ENCODE measurements around the gene CBX6. TPM values are rescaled to one million over a fixed set of nuclear protein-coding genes. Genes with fewer than 3 reads are reported as not detected.
A peak's percentile ranks its signal among the peaks of the same experiment; 100 is the strongest.

CBX6 gene
- total and polyA plus RNA-seq, 5 donors: 27.0 to 65.9 (median 56.3) TPM

- WGBS: 79% methylated on average over 1 of the region's 1 CpG
- no peak for DNase-seq
Observed at GRCh38 chr22:38846412-38846811, 25.6 kb downstream of the CBX6 start.

DNA sequence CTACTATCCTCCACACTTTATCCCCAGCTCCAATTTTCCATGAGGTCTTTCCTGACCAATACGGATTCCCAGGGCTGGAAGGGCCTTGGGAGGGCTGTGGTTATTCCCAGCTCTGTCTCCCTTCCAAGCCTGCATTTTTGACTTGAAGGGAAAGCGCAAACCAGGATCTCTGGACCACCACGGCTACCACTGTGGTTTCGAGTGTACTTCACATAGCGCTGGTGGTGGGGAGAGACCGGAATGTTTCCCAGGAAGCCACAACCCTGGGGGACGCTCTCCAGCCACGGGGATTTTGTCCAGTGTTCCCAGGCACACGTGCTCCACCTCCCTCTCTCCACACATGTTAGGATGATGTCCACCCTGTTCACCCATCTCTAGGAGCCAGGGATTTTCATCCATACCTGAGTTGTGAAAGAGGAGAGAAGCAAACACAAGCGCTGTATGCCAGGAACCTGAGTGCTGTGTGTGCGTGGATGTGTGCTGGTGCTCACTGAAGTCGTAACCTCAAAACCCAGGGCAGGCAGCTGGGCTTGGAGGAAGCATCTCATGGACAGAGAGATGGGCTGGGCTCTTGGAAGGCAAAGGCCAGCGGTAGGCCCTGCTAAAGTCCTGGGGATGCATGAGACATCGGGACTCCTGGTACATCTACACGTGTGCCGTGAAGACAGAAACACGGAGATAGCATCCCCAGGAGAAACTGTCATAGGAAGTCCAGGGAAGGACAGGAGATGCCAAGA, 26.8 kb downstream of the CBX6 start:
- ATAC-seq (no peak), DNase-seq (peak in 1 of 3 donors; percentile 23)
- Histone ChIP-seq H3K4me1 (ENCODE audit: control insufficient read depth, insufficient read depth, low read length) (no peaks in the 10 kb centered on the region), H3K4me3 (ENCODE audit: low read length) (no peak overlapping the region), H3K27ac (ENCODE audit: low read length) (no peak overlapping the region), H3K9me3 (ENCODE audit: control insufficient read depth, low read length) (no peaks in the 10 kb centered on the region), H3K27me3 (ENCODE audit: control insufficient read depth, insufficient read depth) (no peaks in the 10 kb centered on the region)
- 56% methylated on average over 17 of the region's 17 CpGs for WGBS
- intact Hi-C loops (cut with DNase I): loop anchor here in 1 of 4 donors (10.0 kb wide), 1 partner anchor 70 kb away; no protein-coding TSS in a partner anchor

More at GRCh38 chr22:38846412-38846811, 25.6 kb downstream of the CBX6 start:
- H3K27ac ChIP-seq (ENCODE audit: low read length): no peak overlapping the region
- no peaks in the 10 kb centered on the region for H3K9me3 ChIP-seq (ENCODE audit: control insufficient read depth, low read length)
- no peak for ATAC-seq
- no peaks in the 10 kb centered on the region for H3K27me3 ChIP-seq (ENCODE audit: control insufficient read depth, insufficient read depth)
- no peak overlapping the region for H3K4me3 ChIP-seq (ENCODE audit: low read length)
- intact Hi-C loops (cut with DNase I): loop anchor here in 1 of 4 donors (10.0 kb wide), 1 partner anchor 72 kb away; no protein-coding TSS in a partner anchor
- no peaks in the 10 kb centered on the region for H3K4me1 ChIP-seq (ENCODE audit: control insufficient read depth, insufficient read depth, low read length)

- H3K4me1 ChIP-seq (ENCODE audit: control insufficient read depth, insufficient read depth, low read length): no peaks in the 10 kb centered on the region
- ATAC-seq: peak in 1 of 2 donors; percentile 20
- intact Hi-C loops (cut with DNase I): loop anchor here in 3 of 4 donors (5.0 to 10.0 kb wide), 3 partner anchors 70 to 77 kb away; no protein-coding TSS in a partner anchor
- no peaks in the 10 kb centered on the region for H3K9me3 ChIP-seq (ENCODE audit: control insufficient read depth, low read length)
- 18% methylated on average over 22 of the region's 22 CpGs for WGBS
- DNase-seq: peak in 1 of 3 donors; percentile 66
- no peak overlapping the region for H3K27ac ChIP-seq (ENCODE audit: low read length)
- peak overlapping the region; percentile 83 for H3K4me3 ChIP-seq (ENCODE audit: low read length)
- H3K27me3 ChIP-seq (ENCODE audit: control insufficient read depth, insufficient read depth): no peaks in the 10 kb centered on the region
Observed at GRCh38 chr22:38844315-38845003, 27.6 kb downstream of the CBX6 start.

DNA sequence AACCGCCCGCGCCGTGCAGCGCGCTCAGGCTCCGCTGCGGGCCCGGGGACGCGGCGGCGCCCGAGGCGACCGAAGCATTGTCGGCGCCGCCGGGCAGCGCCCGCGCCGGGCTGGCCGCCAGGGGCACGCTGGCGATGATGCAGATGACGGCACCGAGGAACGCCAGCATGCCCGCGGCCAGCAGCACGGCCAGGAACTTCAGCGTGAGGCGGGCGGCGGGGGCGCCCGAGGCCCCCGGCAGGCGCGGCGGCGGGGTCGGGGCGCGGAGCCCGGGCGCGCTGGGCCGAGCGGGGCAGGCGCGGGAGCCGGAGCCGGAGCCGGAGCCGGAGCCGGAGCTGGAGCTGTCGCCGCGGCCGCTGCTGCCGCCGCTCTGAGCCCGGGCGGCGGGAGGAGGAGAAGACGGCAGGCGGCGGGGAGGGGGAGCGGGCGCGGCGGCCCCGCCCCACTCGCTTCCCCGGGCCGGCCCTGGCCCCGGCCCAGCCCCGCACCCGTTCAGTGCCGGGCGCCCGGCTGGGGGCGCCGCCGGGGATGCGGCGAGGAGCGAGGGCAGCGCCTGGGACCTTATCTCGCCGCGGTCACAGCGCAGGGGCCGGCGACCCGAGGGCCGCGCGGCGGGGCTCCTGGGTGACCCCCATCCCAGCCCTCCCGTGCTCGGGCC, 28.2 kb downstream of the CBX6 start, which contains the start of gene NPTXR:
Gene NPTXR (minus strand): TSS at position 372 of the 658 bp plus-strand sequence.
- intact Hi-C loops (cut with DNase I): loop anchor here in 3 of 4 donors (5.0 to 10.0 kb wide), 3 partner anchors 69 to 76 kb away; no protein-coding TSS in a partner anchor
- H3K4me3 ChIP-seq (ENCODE audit: low read length): peak within 1 kb of the TSS; percentile 83
- H3K27ac ChIP-seq (ENCODE audit: low read length): no peak within 1 kb of the TSS
- ATAC-seq: peak; percentile 76 to 78
- no peaks in the 10 kb centered on the region for H3K4me1 ChIP-seq (ENCODE audit: control insufficient read depth, insufficient read depth, low read length)
- WGBS: under 1% methylated on average over 105 of the region's 105 CpGs
- H3K27me3 ChIP-seq (ENCODE audit: control insufficient read depth, insufficient read depth): no peaks in the 10 kb centered on the region
- no peaks in the 10 kb centered on the region for H3K9me3 ChIP-seq (ENCODE audit: control insufficient read depth, low read length)
- peak; percentile 51 to 81 (median 78) for DNase-seq

DNA sequence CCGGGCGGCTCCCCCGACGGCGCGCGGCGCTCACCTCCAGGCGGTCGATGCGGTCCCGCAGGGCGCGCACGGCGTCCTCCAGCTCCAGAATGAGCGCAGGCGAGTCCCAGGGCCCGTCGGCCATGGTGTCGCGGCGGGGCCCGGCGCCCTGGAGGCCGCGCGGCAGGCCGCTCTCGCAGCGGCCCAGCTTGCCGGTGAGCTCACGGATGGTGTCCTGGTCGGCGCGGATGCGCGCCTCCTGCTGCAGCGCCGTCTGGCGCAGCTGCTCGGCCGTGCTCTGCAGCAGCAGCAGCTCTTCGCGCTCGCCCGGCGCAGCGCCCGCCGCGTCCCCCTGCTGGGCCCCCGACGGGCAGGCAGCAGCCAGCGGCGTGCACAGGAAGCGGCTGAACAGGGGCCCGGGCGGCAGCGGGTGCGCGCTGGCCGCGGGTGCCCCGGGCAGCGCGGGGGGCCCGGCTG, 28.8 kb downstream of the CBX6 start:
- WGBS: under 1% methylated on average over 68 of the region's 68 CpGs
- H3K4me1 ChIP-seq (ENCODE audit: control insufficient read depth, insufficient read depth, low read length): no peaks in the 10 kb centered on the region
- ATAC-seq (peak; percentile 66 to 80), DNase-seq (peak; percentile 57 to 83 (median 77))
- H3K27me3 ChIP-seq (ENCODE audit: control insufficient read depth, insufficient read depth): no peaks in the 10 kb centered on the region
- H3K4me3 ChIP-seq (ENCODE audit: low read length): peak overlapping the region; percentile 83
- no peaks in the 10 kb centered on the region for H3K9me3 ChIP-seq (ENCODE audit: control insufficient read depth, low read length)
- H3K27ac ChIP-seq (ENCODE audit: low read length): no peak overlapping the region
- intact Hi-C loops (cut with DNase I): loop anchor here in 3 of 4 donors (5.0 to 10.0 kb wide), 3 partner anchors 68 to 76 kb away; no protein-coding TSS in a partner anchor

- H3K9me3 ChIP-seq (ENCODE audit: control insufficient read depth, low read length): no peaks in the 10 kb centered on the region
- peak in 1 of 3 donors; percentile 21 for DNase-seq
- no peaks in the 10 kb centered on the region for H3K27me3 ChIP-seq (ENCODE audit: control insufficient read depth, insufficient read depth)
- H3K27ac ChIP-seq (ENCODE audit: low read length): no peak overlapping the region
- WGBS: 22% methylated on average over 34 of the region's 34 CpGs
- intact Hi-C loops (cut with DNase I): loop anchor here in 3 of 4 donors (5.0 to 10.0 kb wide), 3 partner anchors 68 to 75 kb away; no protein-coding TSS in a partner anchor
- H3K4me3 ChIP-seq (ENCODE audit: low read length): peak overlapping the region; percentile 83
- ATAC-seq: no peak
- H3K4me1 ChIP-seq (ENCODE audit: control insufficient read depth, insufficient read depth, low read length): no peaks in the 10 kb centered on the region
Observed at GRCh38 chr22:38842512-38843200, 29.4 kb downstream of the CBX6 start.

DNA sequence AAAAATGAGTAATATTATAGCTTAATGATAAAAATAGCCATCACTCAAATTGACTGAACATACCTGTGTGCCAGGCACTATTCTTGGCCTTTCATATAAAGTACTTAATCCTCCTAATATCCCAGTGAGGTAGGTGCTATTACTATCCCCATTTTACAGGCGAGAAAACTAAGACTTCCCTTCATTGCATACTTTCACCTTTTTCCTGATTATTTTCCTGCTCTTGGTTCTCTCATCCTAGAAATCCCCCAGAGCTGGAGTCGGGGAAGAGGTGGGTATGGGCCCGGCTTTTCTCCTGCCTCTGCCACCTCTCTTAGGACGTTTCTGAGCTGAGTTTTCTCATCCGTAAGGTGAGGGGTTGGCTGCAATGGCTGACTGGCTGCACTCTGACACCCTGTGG, 30.4 kb downstream of the CBX6 start:
- no peaks in the 10 kb centered on the region for H3K27me3 ChIP-seq (ENCODE audit: control insufficient read depth, insufficient read depth)
- H3K4me1 ChIP-seq (ENCODE audit: control insufficient read depth, insufficient read depth, low read length): no peaks in the 10 kb centered on the region
- intact Hi-C loops (cut with DNase I): loop anchor here in 3 of 4 donors (5.0 to 10.0 kb wide), 3 partner anchors 67 to 74 kb away; no protein-coding TSS in a partner anchor
- no peak for DNase-seq
- ATAC-seq: no peak
- H3K4me3 ChIP-seq (ENCODE audit: low read length): no peak overlapping the region
- 82% methylated on average over 5 of the region's 5 CpGs for WGBS
- no peak overlapping the region for H3K27ac ChIP-seq (ENCODE audit: low read length)
- no peaks in the 10 kb centered on the region for H3K9me3 ChIP-seq (ENCODE audit: control insufficient read depth, low read length)

DNA sequence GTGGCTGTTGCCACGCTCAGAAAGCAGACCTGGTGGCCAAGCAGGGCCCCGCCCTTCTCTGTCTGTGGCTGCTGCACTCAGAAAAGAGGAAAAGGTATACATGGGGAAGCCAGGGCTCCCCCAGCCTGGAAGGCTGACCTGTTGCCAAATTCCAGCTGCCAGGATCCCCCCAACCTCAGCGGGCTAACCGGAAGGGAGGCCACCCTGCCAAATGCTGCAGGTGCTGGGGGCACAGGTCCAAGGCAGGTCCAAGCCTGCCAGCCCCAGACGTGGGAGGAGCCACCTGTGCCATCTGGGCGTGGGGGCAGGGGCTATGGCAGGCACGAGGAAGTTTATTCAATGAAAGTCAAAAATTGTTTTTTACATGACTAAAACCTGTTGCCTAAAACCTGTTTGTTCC, 30.8 kb downstream of the CBX6 start:
- Histone ChIP-seq H3K4me1 (ENCODE audit: control insufficient read depth, insufficient read depth, low read length) (no peaks in the 10 kb centered on the region), H3K27me3 (ENCODE audit: control insufficient read depth, insufficient read depth) (no peaks in the 10 kb centered on the region), H3K27ac (ENCODE audit: low read length) (no peak overlapping the region), H3K4me3 (ENCODE audit: low read length) (no peak overlapping the region), H3K9me3 (ENCODE audit: control insufficient read depth, low read length) (no peaks in the 10 kb centered on the region)
- DNase-seq: peak in 1 of 3 donors; percentile 43
- intact Hi-C loops (cut with DNase I): loop anchor here in 3 of 4 donors (5.0 to 10.0 kb wide), 3 partner anchors 66 to 74 kb away; no protein-coding TSS in a partner anchor
- no peak for ATAC-seq
- 60% methylated on average over 7 of the region's 7 CpGs for WGBS

DNA sequence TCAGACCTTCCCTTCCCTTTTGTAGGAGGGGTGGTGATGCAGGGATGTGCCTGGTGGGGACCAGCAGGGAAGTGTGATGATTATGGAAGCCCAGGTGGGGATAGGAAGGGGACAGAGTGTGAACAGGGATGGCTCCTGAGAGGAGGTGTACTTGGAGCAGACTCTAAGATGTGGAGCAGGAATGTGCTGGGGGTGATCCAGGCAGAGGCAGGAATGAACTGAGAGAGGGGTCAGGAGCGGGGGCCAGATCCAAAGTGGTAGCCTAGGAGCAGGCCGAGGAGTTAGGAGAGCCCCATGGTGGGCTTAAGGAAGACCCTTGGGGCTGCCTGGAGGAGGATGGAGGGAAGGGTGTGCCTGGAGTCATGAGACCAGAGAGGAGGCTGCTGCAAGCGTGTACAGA, 31.9 kb downstream of the CBX6 start:
- ATAC-seq (no peak), DNase-seq (peak in 1 of 3 donors; percentile 3)
- H3K27ac ChIP-seq (ENCODE audit: low read length): no peak overlapping the region
- intact Hi-C loops (cut with DNase I): loop anchor here in 3 of 4 donors (5.0 to 10.0 kb wide), 3 partner anchors 65 to 73 kb away; no protein-coding TSS in a partner anchor
- 89% methylated on average over 3 of the region's 3 CpGs for WGBS
- H3K4me3 ChIP-seq (ENCODE audit: low read length): no peak overlapping the region
- no peaks in the 10 kb centered on the region for H3K9me3 ChIP-seq (ENCODE audit: control insufficient read depth, low read length)
- no peaks in the 10 kb centered on the region for H3K27me3 ChIP-seq (ENCODE audit: control insufficient read depth, insufficient read depth)
- H3K4me1 ChIP-seq (ENCODE audit: control insufficient read depth, insufficient read depth, low read length): no peaks in the 10 kb centered on the region

DNA sequence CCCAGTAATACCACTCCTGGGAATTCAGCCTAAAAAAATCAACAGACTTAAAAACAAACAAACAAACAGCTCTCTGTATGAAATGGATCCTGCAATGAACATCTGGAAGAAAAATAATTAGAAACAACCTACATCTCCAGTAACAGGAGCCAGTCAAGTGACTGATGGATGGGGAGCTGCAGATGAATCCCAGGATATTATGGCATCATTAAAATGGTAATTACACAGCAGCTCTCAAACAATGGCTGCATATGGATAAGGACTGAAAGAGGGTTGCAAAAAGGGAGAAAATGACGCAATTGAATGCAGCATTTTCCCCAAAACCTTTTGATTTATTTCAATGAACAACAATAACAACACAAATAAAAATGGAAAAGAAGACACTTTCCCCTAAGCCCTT, 32.3 kb downstream of the CBX6 start:
- no peak for DNase-seq
- H3K9me3 ChIP-seq (ENCODE audit: control insufficient read depth, low read length): no peaks in the 10 kb centered on the region
- 91% methylated on average over 1 of the region's 1 CpG for WGBS
- ATAC-seq: no peak
- intact Hi-C loops (cut with DNase I): loop anchor here in 3 of 4 donors (5.0 to 10.0 kb wide), 3 partner anchors 65 to 72 kb away; no protein-coding TSS in a partner anchor
- H3K4me1 ChIP-seq (ENCODE audit: control insufficient read depth, insufficient read depth, low read length): no peaks in the 10 kb centered on the region
- no peak overlapping the region for H3K4me3 ChIP-seq (ENCODE audit: low read length)
- H3K27ac ChIP-seq (ENCODE audit: low read length): no peak overlapping the region
- no peaks in the 10 kb centered on the region for H3K27me3 ChIP-seq (ENCODE audit: control insufficient read depth, insufficient read depth)
